K562 (cell line): ENCODE measurements around the gene SPAG16. TPM values are rescaled to one million over a fixed set of nuclear protein-coding genes. Genes with fewer than 3 reads are reported as not detected.

ENCODE experiments used
- ATAC-seq: fragments of 200-7000 bp; cut with Tn5 transposase; 3 replicates; pipeline ENCODE4 v1.9.1; 2020; ENCODE audit warnings: moderate library complexity
- BruUV-seq: library from RNA; stranded (reverse); fragments of 400-500 nt; replicated peaks from 2 replicates; lab custom pipeline; 2021; lab: Mats Ljungman, UMichigan
- CTCF ChIA-PET: fragments of 300-600 bp; formaldehyde crosslinking; extraction: SDS; loops from one replicate; lab custom pipeline; 2021; ENCODE audit warnings: low intra/inter-chr PET ratio; lab: Yijun Ruan, JAX
- POLR2A ChIA-PET: fragments of 300-600, 350-650 bp; sonication (Branson Sonifier 250); formaldehyde crosslinking; extraction: SDS; loops from one replicate; lab custom pipeline; 2021; ENCODE audit warnings: antibody characterized with exemption, inconsistent platforms; lab: Yijun Ruan, JAX
- DNase-seq, 4 experiments: peaks; one replicate each; pipeline versions ENCODE4 v3.0.0 to v3.0.0-alpha.2; 2011 to 2018; ENCODE audit warnings: low spot score in 3 of 4, mixed read lengths in 3 of 4; ENCODE audit errors: extremely low read depth in 1 of 4
- FAIRE-seq: peaks from 2 replicates; lab custom pipeline; 2011; peaks lifted over from hg19 to GRCh38; lab: Jason Lieb, UNC
- H2AFZ ChIP-seq: 2 replicates; pipeline ENCODE4 v1.6.0; 2011; ENCODE audit warnings: low read depth, low read length, control low read depth, inconsistent platforms
- H3K27ac ChIP-seq: fragments of 200-600 bp; 3 replicates; pipeline ENCODE4 v1.8.0; 2011; ENCODE audit warnings: low read depth, mild to moderate bottlenecking, control low read depth, inconsistent platforms, low read length, moderate library complexity, mixed read lengths; ENCODE audit errors: extremely low read depth
- H3K27me3 ChIP-seq, 2 experiments: fragments of 300-600 bp in 1 of 2; 2 replicates in 1 of 2; 3 replicates in 1 of 2; pipeline versions ENCODE4 v1.6.0 to v1.8.0; 2011; ENCODE audit warnings: inconsistent platforms in 2 of 2, low read length in 2 of 2, mild to moderate bottlenecking in 1 of 2, mixed read lengths in 1 of 2, moderate library complexity in 1 of 2; ENCODE audit not compliant: control insufficient read depth in 2 of 2, insufficient read depth in 2 of 2
- H3K36me3 ChIP-seq: fragments of 300-600 bp; 3 replicates; pipeline ENCODE4 v1.8.0; 2011; ENCODE audit warnings: mild to moderate bottlenecking, low read length, inconsistent platforms; ENCODE audit not compliant: control insufficient read depth, insufficient read depth
- H3K4me1 ChIP-seq, 2 experiments: fragments of 200-600 bp in 1 of 2; replicated peaks in 1 of 2; 2 replicates in 1 of 2; 3 replicates in 1 of 2; pipeline versions ENCODE4 v1.5.1 to v1.8.0; 2011; ENCODE audit warnings: inconsistent platforms in 2 of 2, low read length in 2 of 2, mild to moderate bottlenecking in 1 of 2, mixed read lengths in 1 of 2, moderate library complexity in 1 of 2; ENCODE audit not compliant: control insufficient read depth in 2 of 2, insufficient read depth in 2 of 2
- H3K4me2 ChIP-seq: 2 replicates; pipeline ENCODE4 v1.6.1; 2011; ENCODE audit warnings: low read length, control low read depth, inconsistent platforms, mixed read lengths; ENCODE audit not compliant: insufficient read depth
- H3K4me3 ChIP-seq: fragments of 200-600 bp; sonication (generic), shearing (Covaris generic); 2 replicates; pipeline ENCODE4 v1.5.1; 2016; ENCODE audit warnings: control low read depth, inconsistent platforms
- H3K79me2 ChIP-seq: fragments of 200-600 bp; 3 replicates; pipeline ENCODE4 v1.8.0; 2011; ENCODE audit warnings: low read length, inconsistent platforms; ENCODE audit not compliant: control insufficient read depth, insufficient read depth
- H3K9ac ChIP-seq, 2 experiments: 2 replicates each; pipeline versions ENCODE4 v1.6.0 to v1.6.1; 2011; ENCODE audit warnings: low read depth in 2 of 2, low read length in 2 of 2, control low read depth in 1 of 2, inconsistent platforms in 1 of 2, mild to moderate bottlenecking in 1 of 2, mixed read lengths in 1 of 2; ENCODE audit not compliant: insufficient read depth in 1 of 2
- H3K9me1 ChIP-seq: one replicate; pipeline ENCODE4 v1.6.0; 2011; ENCODE audit warnings: inconsistent platforms, mild to moderate bottlenecking, low read length, moderate library complexity; ENCODE audit not compliant: control insufficient read depth, insufficient read depth
- H3K9me3 ChIP-seq: replicated peaks from 2 replicates; pipeline ENCODE4 v1.5.1; 2011; ENCODE audit warnings: low read depth, low read length, inconsistent platforms; ENCODE audit not compliant: control insufficient read depth, insufficient read depth
- H4K20me1 ChIP-seq: replicated peaks from 2 replicates; pipeline ENCODE4 v1.6.1; 2011; ENCODE audit warnings: low read length, inconsistent platforms, mixed read lengths; ENCODE audit not compliant: control insufficient read depth, insufficient read depth
- HBP1 ChIP-seq: fragments of 450-650 bp; formaldehyde crosslinking; IDR thresholded peaks from 2 replicates; pipeline ENCODE4 v1.4.0; 2022; ENCODE audit warnings: missing genetic modification characterization
- HES1 ChIP-seq: fragments of 450-650 bp; IDR thresholded peaks from 2 replicates; pipeline ENCODE4 v1.6.1; 2016; ENCODE audit warnings: low read depth, mild to moderate bottlenecking, moderate library complexity
- TRIM28 ChIP-seq: fragments of 450-650 bp; IDR thresholded peaks from 2 replicates; pipeline ENCODE4 v1.6.1; 2017
- WGBS: fragments of 100-300 bp; shearing (Covaris generic); methylation state at CpG from one replicate; pipeline ENCODE4 v1.1.6; 2016; ENCODE audit warnings: low coverage, mixed read lengths; ENCODE audit not compliant: insufficient coverage; ENCODE audit errors: missing lambda C conversion rate; 5-methylcytosine and 5-hydroxymethylcytosine counted together
- in situ Hi-C: fragments of 300-500 bp; cut with MboI; formaldehyde crosslinking; loops from 4 replicates; pipeline ENCODE4 v1.15.0; 2018; ENCODE audit warnings: inconsistent platforms, mixed read lengths
- intact Hi-C: fragments of 100-400 bp; cut with micrococcal nuclease; formaldehyde crosslinking; loops from 2 replicates; pipeline ENCODE4 v1.14.2; 2022
- polyA plus RNA-seq, 8 experiments: library from polyadenylated mRNA; depleted of rRNA in 4 of 8; stranded (reverse) in 5 of 8; unstranded in 3 of 8; fragments of >200 nt; fragmentation: Nextera tagmentation in 2 of 8; fragmentation: Illumina TruSeq in 1 of 8; extraction: Ambion mirVana in 2 of 8; extraction: Trizol in 1 of 8; gene quantifications; 2 replicates each; pipeline versions ENCODE4 v1.2.1 to v1.2.3, GENCODE V29; 2011 to 2014; ENCODE audit warnings: inconsistent platforms in 1 of 8, missing spikeins in 1 of 8
- total RNA-seq, 7 experiments: library from RNA; depleted of rRNA in 6 of 7; stranded (reverse); fragments of >200 nt in 6 of 7; fragmentation: Illumina TruSeq in 2 of 7; extraction: Trizol in 2 of 7; gene quantifications; 2 replicates each; pipeline versions ENCODE4 v1.2.1 to v1.2.3, GENCODE V29; 2011 to 2021; ENCODE audit warnings: low replicate concordance in 1 of 7

The SPAG16 gene
- total and polyA plus RNA-seq, 9 of the 15 experiments (the other 6 are each of a cell fraction or from before 2014, with no cell fraction given), result 0.98 to 5.9 (median 3.5) TPM

- no peak overlapping the region for H3K9ac ChIP-seq
- no peaks in the 10 kb centered on the region for H3K4me1 ChIP-seq
- in situ Hi-C loops (no loop called here), intact Hi-C loops (no loop called here)
- no peaks in the 10 kb centered on the region for H3K27me3 ChIP-seq
- no peaks in the 10 kb centered on the region for H3K79me2 ChIP-seq
- no peaks in the 10 kb centered on the region for H4K20me1 ChIP-seq
- CTCF ChIA-PET, result no interaction called here
- WGBS, result 0% methylated on average over 3 of the region's 3 CpGs
- H3K9me1 ChIP-seq, result no peaks in the 10 kb centered on the region
- no peaks in the 10 kb centered on the region for H3K36me3 ChIP-seq
- no peak for FAIRE-seq
- no peak for ATAC-seq
- DNase-seq, result no peak
- no peak overlapping the region for H2AFZ ChIP-seq
- H3K27ac ChIP-seq, result no peak overlapping the region
- BruUV-seq, result no TSS peak
- no peaks in the 10 kb centered on the region for H3K9me3 ChIP-seq
- no peak for TF ChIP-seq TRIM28
- no peak for TF ChIP-seq HES1
- no peak for TF ChIP-seq HBP1 (CRISPR knock-in tag)
- no peak overlapping the region for H3K4me3 ChIP-seq
- POLR2A ChIA-PET, result no interaction called here
- H3K4me2 ChIP-seq, result no peak overlapping the region
Measured at GRCh38 chr2:213561759-213562158, 277.5 kb downstream of the SPAG16 start.
